Mesenchymal stem cell (in vitro differentiated cells and primary cell): ENCODE results near the gene TRAF1.

Experiments
- DNase-seq: peaks from one replicate; pipeline ENCODE4 v3.0.0-alpha.2; 2013
- H2AFZ ChIP-seq: one replicate; pipeline ENCODE4 v1.6.1; 2013; ENCODE audit warnings: low read depth, mild to moderate bottlenecking, control low read depth, inconsistent platforms, low read length, moderate library complexity
- H2AK5ac ChIP-seq: 2 replicates; pipeline ENCODE4 v1.6.1; 2013; ENCODE audit warnings: low read length, moderate library complexity, mild to moderate bottlenecking, inconsistent platforms; ENCODE audit not compliant: severe bottlenecking
- H2BK120ac ChIP-seq: one replicate; pipeline ENCODE4 v1.6.1; 2013; ENCODE audit warnings: low read depth, mild to moderate bottlenecking, inconsistent platforms, low read length, moderate library complexity
- H2BK12ac ChIP-seq, 2 experiments: one replicate each; pipeline ENCODE4 v1.6.1; 2013; ENCODE audit warnings: inconsistent platforms in 2 of 2, low read length in 2 of 2, mild to moderate bottlenecking in 2 of 2, moderate library complexity in 2 of 2, control low read depth in 1 of 2
- H2BK15ac ChIP-seq: one replicate; pipeline ENCODE4 v1.6.1; 2013; ENCODE audit warnings: mild to moderate bottlenecking, low read depth, inconsistent platforms; ENCODE audit not compliant: poor library complexity, severe bottlenecking
- H2BK5ac ChIP-seq: 2 replicates; pipeline ENCODE4 v1.6.1; 2013; ENCODE audit warnings: low read depth, mild to moderate bottlenecking, low read length, control low read depth, inconsistent platforms; ENCODE audit not compliant: poor library complexity, severe bottlenecking
- H3K14ac ChIP-seq, 2 experiments: one replicate each; pipeline ENCODE4 v1.6.1; 2013; ENCODE audit warnings: inconsistent platforms in 2 of 2, low read length in 2 of 2, control low read depth in 1 of 2, mild to moderate bottlenecking in 1 of 2, moderate library complexity in 1 of 2
- H3K18ac ChIP-seq, 2 experiments: one replicate each; pipeline ENCODE4 v1.6.1; 2013; ENCODE audit warnings: inconsistent platforms in 2 of 2, low read length in 2 of 2, control low read depth in 1 of 2, low read depth in 1 of 2, mild to moderate bottlenecking in 1 of 2
- H3K23ac ChIP-seq, 2 experiments: one replicate each; pipeline ENCODE4 v1.6.1; 2013; ENCODE audit warnings: inconsistent platforms in 2 of 2, low read length in 2 of 2, mild to moderate bottlenecking in 2 of 2, moderate library complexity in 2 of 2, control low read depth in 1 of 2
- H3K27ac ChIP-seq: 2 replicates; pipeline ENCODE4 v1.5.1; 2013; ENCODE audit warnings: mild to moderate bottlenecking, moderate library complexity, low read length, control low read depth, inconsistent platforms; ENCODE audit not compliant: poor library complexity, severe bottlenecking
- H3K27me3 ChIP-seq, 2 experiments: 2 replicates each; pipeline versions ENCODE4 v1.6.1 to v1.7.0; 2013; ENCODE audit warnings: low read length in 2 of 2, mild to moderate bottlenecking in 2 of 2, moderate library complexity in 2 of 2, control low read depth in 1 of 2, inconsistent platforms in 1 of 2; ENCODE audit not compliant: control insufficient read depth in 1 of 2, insufficient read depth in 1 of 2
- H3K36me3 ChIP-seq, 2 experiments: 2 replicates each; pipeline versions ENCODE4 v1.6.1 to v1.7.0; 2013; ENCODE audit warnings: low read length in 2 of 2, control low read depth in 1 of 2, inconsistent platforms in 1 of 2, low read depth in 1 of 2, mild to moderate bottlenecking in 1 of 2; ENCODE audit not compliant: insufficient read depth in 2 of 2, control insufficient read depth in 1 of 2
- H3K4ac ChIP-seq, 2 experiments: one replicate each; pipeline ENCODE4 v1.6.1; 2013; ENCODE audit warnings: inconsistent platforms in 2 of 2, low read length in 2 of 2, mild to moderate bottlenecking in 2 of 2, moderate library complexity in 2 of 2, control low read depth in 1 of 2, low read depth in 1 of 2
- H3K4me1 ChIP-seq: 2 replicates; pipeline ENCODE4 v1.6.1; 2013; ENCODE audit warnings: low read depth, low read length, control low read depth; ENCODE audit not compliant: control insufficient read depth, insufficient read depth
- H3K4me2 ChIP-seq: 2 replicates; pipeline ENCODE4 v1.6.1; 2013; ENCODE audit warnings: low read length, mild to moderate bottlenecking, inconsistent platforms; ENCODE audit not compliant: poor library complexity, severe bottlenecking
- H3K4me3 ChIP-seq, 2 experiments: 2 replicates each; pipeline versions ENCODE4 v1.5.1 to v1.7.0; 2013; ENCODE audit warnings: low read length in 2 of 2, mild to moderate bottlenecking in 2 of 2, control low read depth in 1 of 2, low read depth in 1 of 2; ENCODE audit not compliant: insufficient read depth in 1 of 2
- H3K79me1 ChIP-seq: replicated peaks from 2 replicates; pipeline ENCODE4 v1.6.1; 2013; ENCODE audit warnings: mild to moderate bottlenecking, control low read depth, low read length, inconsistent platforms; ENCODE audit not compliant: poor library complexity, severe bottlenecking
- H3K9ac ChIP-seq: 2 replicates; pipeline ENCODE4 v1.7.0; 2013; ENCODE audit warnings: mild to moderate bottlenecking, low read length, moderate library complexity
- H3K9me3 ChIP-seq: 2 replicates; pipeline ENCODE4 v1.7.0; 2013; ENCODE audit warnings: mild to moderate bottlenecking, low read length; ENCODE audit not compliant: control insufficient read depth
- H4K8ac ChIP-seq: one replicate; pipeline ENCODE4 v1.6.1; 2013; ENCODE audit warnings: inconsistent platforms, mild to moderate bottlenecking, low read length, moderate library complexity
- H4K91ac ChIP-seq: one replicate; pipeline ENCODE4 v1.6.1; 2013; ENCODE audit warnings: mild to moderate bottlenecking, low read length, inconsistent platforms
- WGBS: methylation state at CpG from one replicate; pipeline ENCODE4 v1.1.7; 2013; ENCODE audit warnings: mixed read lengths; 5-methylcytosine and 5-hydroxymethylcytosine counted together

The TRAF1 gene

GRCh38 chr9:120902569-120903535 lies 23.7 kb downstream of the TRAF1 start:
- WGBS, result 83% methylated on average over 14 of the region's 14 CpGs
- no peak overlapping the region for H3K4me2 ChIP-seq
- H2BK5ac ChIP-seq, result no peak overlapping the region
- H2AFZ ChIP-seq, result no peak overlapping the region
- H3K27me3 ChIP-seq, result peaks cover 0 to 34% of the 10 kb centered on the region in 2 experiments
- no peak for DNase-seq
- no peak overlapping the region for H3K14ac ChIP-seq
- H3K4me3 ChIP-seq, result no peak overlapping the region
- no peak overlapping the region for H2BK12ac ChIP-seq
- H3K23ac ChIP-seq, result no peak overlapping the region
- H4K8ac ChIP-seq, result no peak overlapping the region
- H3K9ac ChIP-seq, result no peak overlapping the region
- H2BK120ac ChIP-seq, result no peak overlapping the region
- no peak overlapping the region for H2BK15ac ChIP-seq
- no peak overlapping the region for H2AK5ac ChIP-seq
- no peak overlapping the region for H3K18ac ChIP-seq
- H4K91ac ChIP-seq, result no peak overlapping the region
- no peak overlapping the region for H3K27ac ChIP-seq
- peaks cover 0 to 14% of the 10 kb centered on the region in 2 experiments for H3K36me3 ChIP-seq
- no peaks in the 10 kb centered on the region for H3K9me3 ChIP-seq
- no peak overlapping the region for H3K4ac ChIP-seq
- no peaks in the 10 kb centered on the region for H3K4me1 ChIP-seq
- no peaks in the 10 kb centered on the region for H3K79me1 ChIP-seq

DNA sequence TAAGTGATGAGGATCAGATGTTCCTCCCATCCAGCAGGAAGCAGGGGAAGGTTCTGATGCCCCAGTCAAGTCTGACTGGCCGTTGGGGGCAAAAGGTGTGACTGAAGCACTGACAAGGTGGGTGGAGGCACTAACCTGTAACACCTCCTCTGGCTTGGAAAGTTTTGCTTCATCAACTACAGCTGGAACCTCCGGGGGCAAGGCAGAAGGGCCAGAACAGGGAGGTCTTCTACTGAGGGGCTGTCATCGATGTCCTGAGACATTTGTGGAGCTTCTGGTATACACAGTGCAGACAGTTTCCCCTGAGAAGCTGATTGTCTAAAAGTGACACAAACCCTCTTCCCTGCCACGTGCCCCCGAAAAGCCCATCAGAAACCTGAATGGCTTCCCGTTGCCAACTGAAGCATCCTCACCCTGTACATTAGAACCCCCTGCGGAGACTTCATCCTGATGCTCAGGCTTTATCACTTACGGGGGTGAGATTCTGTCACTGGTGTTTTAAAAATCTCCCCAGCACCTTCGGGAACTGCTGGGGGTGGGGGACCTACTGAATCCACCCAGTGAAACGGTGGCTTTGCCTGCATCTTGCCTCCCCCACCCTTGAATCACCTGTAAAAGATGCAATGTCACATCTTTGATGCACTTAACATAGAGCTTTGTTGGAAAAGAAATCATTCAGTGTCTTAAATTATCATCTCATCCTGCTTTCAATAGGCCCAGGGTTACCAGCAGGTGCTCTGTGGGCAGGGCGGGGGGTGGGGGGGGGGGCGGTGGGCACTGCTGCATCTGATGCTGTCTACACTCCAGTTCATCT lies 24.6 kb downstream of the TRAF1 start:
- Histone ChIP-seq H3K4ac (no peak overlapping the region), H3K9ac (no peak overlapping the region), H4K91ac (no peak overlapping the region), H2AFZ (no peak overlapping the region), H3K14ac (no peak overlapping the region), H3K27me3 (peaks cover 0 to 34% of the 10 kb centered on the region in 2 experiments), H3K23ac (no peak overlapping the region), H3K4me1 (peaks cover 3% of the 10 kb centered on the region), H3K79me1 (no peaks in the 10 kb centered on the region), H2AK5ac (no peak overlapping the region), H3K18ac (no peak overlapping the region), H3K9me3 (no peaks in the 10 kb centered on the region), H4K8ac (no peak overlapping the region), H3K36me3 (peaks cover 0 to 14% of the 10 kb centered on the region in 2 experiments), H2BK15ac (no peak overlapping the region), H2BK12ac (no peak overlapping the region), H3K4me3 (no peak overlapping the region), H3K27ac (no peak overlapping the region), H2BK120ac (no peak overlapping the region), H3K4me2 (no peak overlapping the region), H2BK5ac (no peak overlapping the region)
- DNase-seq, result no peak
- whole genome bisulfite sequencing, result 82% methylated on average over 12 of the region's 12 CpGs

GRCh38 chr9:120900824-120901223 lies 25.8 kb downstream of the TRAF1 start:
- Histone ChIP-seq H3K18ac (no peak overlapping the region), H2BK5ac (no peak overlapping the region), H3K4me3 (no peak overlapping the region), H3K9me3 (no peaks in the 10 kb centered on the region), H2BK15ac (no peak overlapping the region), H3K27me3 (peaks cover 0 to 38% of the 10 kb centered on the region in 2 experiments), H3K27ac (no peak overlapping the region), H2AK5ac (no peak overlapping the region), H3K23ac (no peak overlapping the region), H3K4me2 (no peak overlapping the region), H2BK120ac (no peak overlapping the region), H3K4ac (no peak overlapping the region), H3K9ac (no peak overlapping the region), H2BK12ac (no peak overlapping the region), H4K8ac (no peak overlapping the region), H3K79me1 (no peaks in the 10 kb centered on the region), H2AFZ (no peak overlapping the region), H3K14ac (no peak overlapping the region), H4K91ac (no peak overlapping the region), H3K36me3 (peaks cover 0 to 14% of the 10 kb centered on the region in 2 experiments), H3K4me1 (peaks cover 3% of the 10 kb centered on the region)
- 95% methylated on average over 3 of the region's 3 CpGs for WGBS
- no peak for DNase-seq
